PFSK-1 (cell line): Measurements from ENCODE around the gene THAP8.

Experiments used
- POLR2AphosphoS5 ChIP-seq: IDR thresholded peaks from 2 replicates; pipeline ENCODE4 v1.6.1; 2012; ENCODE audit warnings: low read depth, mild to moderate bottlenecking, control low read depth, low read length, moderate library complexity
- REST ChIP-seq, 2 experiments: IDR thresholded peaks; 2 replicates each; pipeline versions ENCODE4 v1.6.1 to v1.8.0; 2011 to 2012; ENCODE audit warnings: low read depth in 2 of 2, low read length in 2 of 2, control low read depth in 1 of 2, inconsistent platforms in 1 of 2, mild to moderate bottlenecking in 1 of 2, moderate library complexity in 1 of 2; ENCODE audit not compliant: insufficient read depth in 1 of 2

DNA sequence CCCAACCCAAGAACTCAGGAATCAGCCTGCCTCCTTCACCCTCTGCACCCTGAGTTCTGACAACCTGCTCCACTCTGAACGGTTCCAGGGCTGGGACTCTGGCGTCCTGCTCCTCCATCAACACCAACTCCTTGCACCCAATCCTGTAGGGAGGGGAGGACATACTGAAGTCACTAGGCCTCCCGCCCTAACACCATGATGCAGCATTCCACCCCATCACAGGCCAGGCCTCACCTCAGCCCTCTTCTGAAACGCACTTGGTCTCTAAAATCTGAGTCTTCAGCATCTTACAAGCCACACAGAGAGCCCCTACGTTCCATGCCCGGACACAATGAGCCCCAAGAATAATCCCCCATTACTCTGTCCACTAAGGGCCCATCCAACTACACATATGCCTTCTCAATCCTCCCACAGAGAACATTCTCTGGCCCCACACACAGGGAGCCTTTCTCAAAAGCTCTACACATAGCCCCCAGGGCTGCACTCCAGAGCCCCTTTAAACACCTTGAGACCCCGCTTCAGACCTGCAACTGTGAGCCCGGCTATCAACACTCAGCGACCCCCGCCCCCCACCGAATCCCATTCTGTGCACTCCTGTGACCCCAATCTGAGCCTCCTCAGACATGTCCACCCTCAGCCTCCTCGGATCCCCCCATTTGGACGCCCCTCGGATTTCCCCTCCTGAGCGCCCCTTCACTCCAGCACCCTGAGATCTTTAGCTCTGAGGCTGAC is 40.6 kb downstream of the THAP8 start:
- TF ChIP-seq POLR2AphosphoS5, result no peak
- no peak for TF ChIP-seq REST (IDR thresholded peaks at IDR 0.05; ENCODE audit: insufficient read depth in 1 of 2, low read depth in 2 of 2, low read length in 2 of 2)
